Testis (tissue), 2 donors: ENCODE measurements around the gene PDCD5.

Source experiments
- CTCF ChIP-seq, 3 experiments: fragments of 450-650 bp in 2 of 3; fragments of 200-600 bp in 1 of 3; sonication (generic) in 1 of 3; IDR thresholded peaks; one replicate each; pipeline ENCODE4 v1.5.1; 2016 to 2019; ENCODE audit warnings: antibody characterized with exemption in 3 of 3, mild to moderate bottlenecking in 2 of 3, moderate library complexity in 1 of 3
- POLR2A ChIP-seq: fragments of 450-650 bp; IDR thresholded peaks from one replicate; pipeline ENCODE4 v1.6.1; 2017; ENCODE audit warnings: antibody characterized with exemption, mild to moderate bottlenecking, moderate library complexity

DNA sequence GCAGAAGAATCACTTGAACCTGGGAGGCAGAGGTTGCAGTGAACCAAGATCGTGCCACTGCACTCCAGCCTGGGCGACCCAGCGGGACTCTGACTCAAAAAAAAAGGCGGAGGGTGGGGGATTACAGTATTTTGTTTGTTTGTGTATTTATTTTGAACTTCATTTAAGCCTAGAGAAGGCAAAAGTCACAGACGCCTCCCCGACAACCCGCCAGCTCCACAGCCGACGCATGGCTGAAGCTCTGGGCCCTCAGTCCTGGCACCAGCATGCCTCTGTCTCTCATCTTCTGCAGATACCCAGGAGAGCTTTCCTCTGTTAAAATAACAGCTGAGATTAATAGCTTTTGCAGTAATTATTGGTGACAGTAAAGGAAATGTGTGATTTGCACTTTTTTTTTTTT lies 17.2 kb upstream of the PDCD5 start:
- TF ChIP-seq CTCF (IDR thresholded peaks at IDR 0.05) = no peak
- TF ChIP-seq POLR2A = no peak
